KG1 (cell line): ENCODE data around the gene FBXL20.
"Not testable (repeated sequence)": the region's sequence is repeated elsewhere in the genome, so short reads cannot be mapped to it uniquely, and the experiment has no call there.

ENCODE experiments used
- DNase-seq: peaks from one replicate; lab custom pipeline; 2025; lab: John Stamatoyannopoulos, UW

Gene FBXL20

GRCh38 chr17:39401412-39402243, at the start of gene FBXL20:
Gene FBXL20, minus strand, starts transcription at chr17:39401626. Its CDS starts 224 bp downstream, at chr17:39401402.
- peak; percentile 78 for DNase-seq

GRCh38 chr17:39450847-39451581, 49.6 kb upstream of the FBXL20 start, which contains the start of gene MED1:
Gene MED1, minus strand, starts transcription at chr17:39451263. Its CDS starts 201 bp downstream, at chr17:39451062.
- DNase-seq, result peak; percentile 93

GRCh38 chr17:39450051-39450450, 48.6 kb upstream of the FBXL20 start:
- DNase-seq, result no peak

GRCh38 chr17:39447561-39447960, 46.1 kb upstream of the FBXL20 start:
- no peak for DNase-seq

GRCh38 chr17:39443326-39443725, 41.9 kb upstream of the FBXL20 start:
- DNase-seq, result no peak

GRCh38 chr17:39439868-39440267, 38.4 kb upstream of the FBXL20 start:
- not testable (repeated sequence) for DNase-seq

- DNase-seq, result no peak
These were observed 28.2 kb upstream of the FBXL20 start for GRCh38 chr17:39429600-39429999.

GRCh38 chr17:39416141-39416540, 14.7 kb upstream of the FBXL20 start:
- DNase-seq, result no peak

GRCh38 chr17:39410279-39410678, 8.9 kb upstream of the FBXL20 start:
- DNase-seq, result no peak

GRCh38 chr17:39408360-39408759, 6.9 kb upstream of the FBXL20 start:
- no peak for DNase-seq

- DNase-seq, result no peak
These were observed 5.5 kb upstream of the FBXL20 start for GRCh38 chr17:39406951-39407350.

GRCh38 chr17:39405436-39405835, 4.0 kb upstream of the FBXL20 start:
- no peak for DNase-seq

- no peak for DNase-seq
These were observed 3.3 kb upstream of the FBXL20 start for GRCh38 chr17:39404542-39405378.

GRCh38 chr17:39402890-39403605, 1.6 kb upstream of the FBXL20 start:
- DNase-seq, result no peak

GRCh38 chr17:39402244-39402889, 941 bp upstream of the FBXL20 start:
- DNase-seq, result peak; percentile 83

- no peak for DNase-seq
These were observed 647 bp downstream of the FBXL20 start for GRCh38 chr17:39400547-39401411.

- no peak for DNase-seq
These were observed 1.6 kb downstream of the FBXL20 start for GRCh38 chr17:39399791-39400190.

GRCh38 chr17:39393736-39394135, 7.7 kb downstream of the FBXL20 start:
- DNase-seq, result no peak

GRCh38 chr17:39391448-39391847, 10.0 kb downstream of the FBXL20 start:
- no peak for DNase-seq

GRCh38 chr17:39385040-39385439, 16.4 kb downstream of the FBXL20 start:
- DNase-seq, result no peak
